Vagina (tissue), 2 donors: ENCODE results near the gene SMG6.

Experiments
- CTCF ChIP-seq, 3 experiments: fragments of 450-650 bp in 2 of 3; fragments of 200-600 bp in 1 of 3; sonication (generic) in 1 of 3; IDR thresholded peaks; one replicate each; pipeline ENCODE4 v1.5.1; 2017 to 2019; ENCODE audit warnings: antibody characterized with exemption in 3 of 3, mild to moderate bottlenecking in 2 of 3, moderate library complexity in 2 of 3
- POLR2A ChIP-seq, 2 donors: fragments of 450-650 bp; IDR thresholded peaks; one replicate each; pipeline ENCODE4 v1.6.1; 2017; ENCODE audit warnings: antibody characterized with exemption in 2 of 2, mild to moderate bottlenecking in 2 of 2, moderate library complexity in 2 of 2

GRCh38 chr17:2215616-2216364 is 87.8 kb downstream of the SMG6 start:
- TF ChIP-seq POLR2A (IDR thresholded peaks at IDR 0.05) (no peak), CTCF (IDR thresholded peaks at IDR 0.05) (no peak)
